Activated CD8-positive, alpha-beta memory T cell treated with anti-CD3 and anti-CD28 coated beads for 1 hour (primary cell): Measurements from ENCODE around the gene NPHP4.
"Not testable (repeated sequence)": the region's sequence is repeated elsewhere in the genome, so short reads cannot be mapped to it uniquely, and the experiment has no call there.

Experiments
- DNase-seq, 2 donors: peaks; one replicate each; pipeline ENCODE4 v3.0.0-alpha.2; 2020; ENCODE audit warnings: low read depth in 1 of 2; ENCODE audit errors: extremely low read depth in 1 of 2

The NPHP4 gene

DNA sequence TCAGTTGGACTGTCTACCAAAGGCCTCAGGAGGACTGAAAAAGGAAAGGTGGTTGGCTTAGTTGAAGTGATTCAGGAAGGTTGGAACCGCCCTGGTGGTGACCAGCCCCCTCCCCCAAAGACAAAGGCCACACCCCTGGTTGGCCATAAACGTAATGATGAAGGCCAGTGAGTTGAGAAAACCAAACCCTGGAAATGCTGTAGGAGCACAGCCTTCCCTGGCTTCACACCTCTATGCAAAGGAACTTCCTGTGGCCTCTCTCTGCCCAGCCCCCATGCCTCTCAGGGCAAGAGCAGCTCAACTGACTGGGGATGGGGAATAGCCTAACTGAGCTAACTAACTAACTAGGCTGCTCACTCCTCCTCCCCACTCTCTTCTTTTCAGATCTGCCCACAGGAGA is 90.4 kb downstream of the NPHP4 start:
- DNase-seq = no peak

DNA sequence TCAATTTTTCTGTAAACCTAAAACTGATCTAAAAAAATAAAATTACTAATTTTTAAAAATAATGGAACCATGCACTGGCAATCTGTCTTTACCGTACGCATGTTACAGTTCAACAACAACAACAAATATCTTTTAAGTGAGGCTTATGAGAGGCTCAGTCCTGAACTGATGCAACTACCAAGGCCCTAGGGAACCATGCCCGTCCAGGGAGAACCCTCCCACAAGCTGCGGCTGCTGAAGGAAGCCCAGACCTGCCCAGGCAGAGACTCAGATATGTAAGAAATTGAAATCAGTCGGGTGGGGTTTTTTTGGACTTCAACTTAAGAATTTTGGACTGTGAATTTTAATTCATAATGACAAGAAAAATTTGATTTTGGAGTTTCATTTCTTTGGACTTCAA is 91.1 kb downstream of the NPHP4 start:
- DNase-seq = no peak

DNA sequence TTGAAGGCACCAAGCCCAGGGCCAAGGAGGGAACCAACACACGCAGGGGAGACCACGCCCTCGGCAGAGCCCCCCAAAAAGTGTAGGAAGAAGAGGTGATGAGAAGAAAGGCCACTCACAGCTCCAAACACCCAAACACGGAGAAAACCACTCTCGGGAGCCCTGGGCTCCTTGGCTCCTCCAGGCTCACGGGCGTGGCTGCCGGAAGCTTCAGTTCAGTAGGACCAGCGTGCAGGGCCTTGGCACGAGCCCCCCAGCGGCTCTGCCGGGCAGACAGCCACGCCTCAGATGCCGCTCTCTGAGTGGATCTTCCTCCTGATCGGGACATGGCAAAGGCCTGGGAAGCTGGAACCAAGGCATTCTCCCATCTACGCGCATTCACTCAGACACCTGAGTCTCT is 94.0 kb downstream of the NPHP4 start:
- no peak for DNase-seq

DNA sequence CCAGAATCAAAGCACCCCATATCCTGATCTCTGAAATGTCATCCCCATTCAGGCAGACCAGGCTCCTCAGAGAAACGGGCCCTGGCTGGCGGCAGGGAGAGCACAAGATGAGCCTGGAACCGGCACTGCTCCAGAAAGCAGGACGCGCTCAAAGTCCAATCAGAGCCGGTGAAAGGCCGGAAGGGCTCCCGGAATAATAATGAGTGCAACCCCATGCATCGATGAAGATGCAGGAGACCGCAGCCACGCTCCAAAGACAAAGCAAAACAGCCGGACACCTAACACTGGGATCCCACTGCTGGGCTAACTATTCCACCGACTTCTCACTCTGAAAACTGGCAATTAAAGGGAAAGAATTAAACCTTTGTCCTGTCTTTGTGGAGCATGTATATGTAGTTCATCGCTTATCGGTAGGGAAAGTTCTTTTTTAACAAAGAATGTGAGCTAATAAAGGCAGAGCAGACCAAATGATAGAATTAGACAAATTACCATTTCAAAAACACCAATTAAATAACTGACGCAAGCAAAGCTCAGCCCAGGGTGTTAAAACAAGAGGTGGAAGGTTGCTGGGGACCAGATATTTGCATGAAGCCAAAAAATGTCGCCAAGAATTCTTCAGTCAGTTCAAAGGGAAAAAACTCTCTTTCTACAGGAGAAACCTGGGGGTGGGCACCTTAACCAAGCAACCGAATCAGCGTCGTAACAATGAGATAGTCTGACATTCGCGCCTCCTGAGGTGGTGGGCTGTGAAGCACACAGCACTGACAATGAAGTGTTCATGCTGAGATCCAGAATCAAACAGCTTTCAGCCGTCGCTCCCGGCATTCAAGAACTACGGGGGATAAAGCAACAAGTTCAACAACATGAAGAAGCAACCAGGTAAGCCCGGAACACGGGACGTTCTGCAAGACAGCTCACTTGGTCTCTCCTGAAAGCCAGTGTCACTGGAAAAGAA is 95.2 kb downstream of the NPHP4 start:
- no peak for DNase-seq

DNA sequence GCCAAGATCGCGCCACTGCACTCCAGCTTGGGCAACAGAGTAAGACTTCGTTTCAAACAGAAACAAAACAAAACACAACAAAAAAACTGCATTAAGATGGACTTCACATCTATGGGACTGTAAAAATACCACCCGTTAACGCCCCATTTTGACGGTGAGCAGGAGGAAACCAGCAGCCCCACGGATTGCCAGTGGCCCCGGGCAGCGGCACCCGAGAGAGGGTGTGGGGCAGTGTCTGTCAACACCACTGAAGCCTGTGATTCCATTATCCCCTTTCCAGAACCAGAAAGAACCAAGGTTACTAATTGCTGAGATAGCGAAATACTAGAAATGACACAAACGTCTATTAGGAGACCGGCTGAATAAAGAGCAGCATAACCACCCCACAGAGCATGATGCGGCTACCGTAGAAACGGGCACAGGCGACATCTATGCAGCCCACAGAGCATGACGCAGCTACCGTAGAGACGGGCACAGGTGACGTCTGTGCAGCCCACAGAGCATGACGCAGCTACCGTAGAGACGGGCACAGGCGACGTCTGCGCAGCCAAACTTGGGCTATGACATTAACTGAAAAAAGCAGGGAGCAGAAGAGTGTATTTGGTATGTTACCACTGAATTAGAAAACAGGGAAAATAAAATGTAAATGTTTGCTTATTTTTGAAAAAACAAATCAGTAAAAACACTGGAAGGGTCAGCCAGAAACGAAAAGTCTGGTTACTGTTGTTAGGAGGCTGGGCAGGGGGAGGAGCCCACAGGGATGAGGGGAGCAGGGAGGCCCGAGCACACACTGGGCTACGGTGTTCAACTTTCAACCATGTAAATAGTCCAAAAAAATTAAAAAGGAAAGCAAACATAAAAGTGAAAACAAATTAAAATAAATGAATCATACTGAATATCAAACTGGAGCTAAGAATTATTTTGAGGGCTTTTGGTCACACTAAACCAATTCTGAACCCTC is 96.5 kb downstream of the NPHP4 start:
- no peak for DNase-seq

DNA sequence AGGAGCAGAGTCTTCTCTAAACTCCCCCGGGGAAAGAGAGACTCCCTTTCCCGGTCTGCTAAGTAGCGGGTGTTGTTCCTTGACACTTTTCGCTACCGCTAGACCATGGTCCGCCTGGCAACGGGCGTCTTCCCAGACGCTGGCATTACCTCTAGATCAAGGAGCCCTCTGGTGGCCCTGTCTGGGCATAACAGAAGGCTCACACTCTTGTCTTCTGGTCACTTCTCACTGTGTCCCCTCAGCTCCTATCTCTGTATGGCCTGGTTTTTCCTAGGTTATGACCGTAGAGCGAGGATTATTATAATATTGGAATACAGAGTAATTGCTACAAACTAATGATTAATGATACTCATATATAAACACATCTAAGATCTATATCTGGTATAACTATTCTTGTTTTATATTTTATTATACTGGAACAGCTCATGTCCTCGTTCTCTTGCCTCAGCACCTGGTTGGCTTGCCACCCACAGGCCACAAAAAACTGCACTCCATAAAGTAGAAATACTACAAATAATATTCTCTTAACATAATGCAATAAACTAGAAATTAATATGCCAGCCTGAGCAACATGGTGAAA is 98.4 kb downstream of the NPHP4 start:
- not testable (repeated sequence) for DNase-seq

DNA sequence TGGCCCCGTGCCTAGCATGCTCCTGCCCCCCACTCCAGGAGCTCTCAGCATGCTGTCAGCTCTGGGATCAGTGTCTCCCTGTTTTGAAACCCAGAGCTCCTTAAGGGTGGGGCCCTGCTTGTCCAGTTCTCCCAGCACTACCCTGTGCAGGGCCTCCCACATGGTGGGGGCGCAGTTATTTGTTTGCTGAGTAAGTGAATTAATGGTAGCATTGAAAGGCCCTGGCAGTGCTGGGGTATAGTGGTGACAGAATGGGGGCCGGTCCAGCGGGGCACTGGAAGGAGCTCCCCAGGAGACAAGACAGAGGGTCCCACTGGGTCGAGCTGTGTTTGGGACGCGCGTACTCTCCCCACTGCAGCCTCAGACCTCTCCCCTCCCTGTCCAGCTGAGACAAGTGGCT is 99.9 kb downstream of the NPHP4 start:
- DNase-seq = no peak

DNA sequence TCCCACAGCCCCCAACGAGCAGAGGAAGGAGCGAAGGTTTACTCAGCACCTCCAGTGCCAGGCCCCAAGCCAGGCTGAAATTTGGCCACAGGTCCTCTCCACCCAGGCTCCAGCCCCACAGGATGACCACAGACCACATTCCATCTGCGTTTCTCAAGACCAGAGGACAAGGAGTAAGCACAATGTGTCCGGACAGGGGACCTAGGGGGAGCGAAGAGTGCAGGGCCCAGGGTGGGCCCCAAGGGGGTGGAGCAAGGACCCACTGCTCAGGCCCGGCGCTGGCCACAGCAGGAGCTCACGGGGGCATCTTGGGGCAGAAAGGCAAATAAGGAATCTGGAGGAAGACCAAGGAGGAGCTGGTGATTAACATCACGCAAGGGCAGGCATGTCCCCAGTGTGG is 100.5 kb downstream of the NPHP4 start:
- DNase-seq = no peak

DNA sequence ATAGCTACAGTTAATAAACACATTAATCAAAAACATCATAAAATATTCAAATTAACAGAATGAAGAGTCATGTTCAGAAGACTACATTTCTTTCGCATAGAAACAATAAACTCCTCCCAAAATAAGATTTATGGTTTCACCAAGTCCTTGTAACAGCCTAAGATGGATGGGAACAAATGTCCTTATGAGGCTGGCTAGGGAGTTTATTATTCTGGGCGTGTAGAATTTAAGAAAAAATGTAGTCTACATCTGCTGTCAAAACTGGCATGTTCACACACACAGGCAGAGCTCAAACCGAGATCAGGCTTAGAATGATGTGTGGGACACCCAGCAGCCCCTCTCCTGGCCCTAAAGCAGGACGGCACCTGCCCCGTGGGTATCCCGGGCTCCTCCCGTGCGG is 101.1 kb downstream of the NPHP4 start:
- no peak for DNase-seq

DNA sequence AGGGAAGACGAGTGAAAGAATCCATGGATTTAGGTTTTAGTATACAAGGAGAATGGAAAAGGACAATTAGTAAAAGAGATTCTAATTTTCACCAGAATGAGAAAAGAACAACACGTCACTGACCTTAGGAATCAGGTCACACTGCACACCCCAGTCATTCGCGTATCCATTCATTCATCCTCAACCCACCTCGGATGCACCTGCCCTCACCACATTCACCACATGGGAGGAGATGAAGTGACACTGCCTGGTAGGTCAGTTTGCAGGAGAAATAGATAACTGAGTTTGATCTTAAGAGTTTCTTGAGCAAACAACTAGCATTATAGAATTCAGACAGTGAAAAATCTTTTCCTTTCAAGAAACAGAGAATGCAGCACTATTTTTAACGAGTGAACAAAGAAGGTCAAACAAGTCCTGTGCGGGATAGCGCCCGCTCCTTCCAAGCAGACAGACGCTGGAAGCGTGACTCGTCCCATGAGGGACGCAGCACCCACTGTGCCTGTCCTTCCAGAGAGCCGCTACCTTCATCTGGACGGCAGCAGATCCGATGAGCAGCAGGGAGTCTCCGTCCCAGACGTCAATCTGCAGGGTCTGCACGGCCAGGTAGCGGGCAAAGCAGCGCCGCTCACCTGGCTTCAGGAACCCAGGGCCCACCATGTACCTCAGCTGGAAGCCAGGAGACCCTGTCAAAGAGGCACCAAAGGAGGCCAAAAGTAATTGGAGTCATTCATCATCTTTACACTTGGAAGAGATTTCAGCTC is 101.7 kb downstream of the NPHP4 start:
- no peak for DNase-seq

DNA sequence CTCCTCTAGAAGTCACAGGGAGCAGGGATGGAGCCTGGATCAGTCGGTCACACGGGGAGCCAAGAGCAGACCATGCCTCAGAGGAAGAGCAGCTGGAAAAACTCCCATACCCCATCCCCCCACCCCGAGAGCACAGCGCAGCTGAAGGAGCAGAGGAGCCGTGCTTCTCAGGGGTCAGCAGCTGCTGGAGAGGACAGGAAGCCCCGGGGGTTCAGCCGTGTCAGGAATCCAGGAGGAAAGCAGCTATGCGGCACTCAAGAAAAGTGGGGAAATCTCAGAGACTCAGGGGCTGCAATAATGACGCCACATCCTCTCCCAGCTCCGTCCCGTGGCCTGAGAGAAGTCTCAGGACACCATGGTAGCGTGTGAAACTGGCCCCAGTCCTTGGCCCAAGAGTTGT is 102.3 kb downstream of the NPHP4 start:
- DNase-seq = no peak

DNA sequence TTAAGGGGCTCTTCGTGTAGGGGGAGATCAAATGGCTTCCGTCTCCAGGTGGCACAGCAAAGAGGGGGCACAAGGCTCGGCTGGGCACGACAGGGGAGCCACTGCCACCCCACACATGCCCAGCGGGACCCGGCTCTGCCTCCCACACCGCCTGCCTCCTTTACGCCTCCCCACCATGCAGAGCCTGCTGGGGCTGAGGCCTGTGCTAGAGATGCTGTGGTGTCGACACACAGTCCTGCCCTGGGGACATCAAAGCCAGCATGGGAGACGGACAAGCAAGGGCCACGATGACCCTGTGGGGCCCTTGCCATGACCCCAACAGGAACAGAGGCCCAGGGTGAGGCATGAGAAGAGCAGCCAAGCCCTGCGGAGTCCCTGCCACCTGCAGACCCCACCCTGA is 102.8 kb downstream of the NPHP4 start:
- DNase-seq = no peak

DNA sequence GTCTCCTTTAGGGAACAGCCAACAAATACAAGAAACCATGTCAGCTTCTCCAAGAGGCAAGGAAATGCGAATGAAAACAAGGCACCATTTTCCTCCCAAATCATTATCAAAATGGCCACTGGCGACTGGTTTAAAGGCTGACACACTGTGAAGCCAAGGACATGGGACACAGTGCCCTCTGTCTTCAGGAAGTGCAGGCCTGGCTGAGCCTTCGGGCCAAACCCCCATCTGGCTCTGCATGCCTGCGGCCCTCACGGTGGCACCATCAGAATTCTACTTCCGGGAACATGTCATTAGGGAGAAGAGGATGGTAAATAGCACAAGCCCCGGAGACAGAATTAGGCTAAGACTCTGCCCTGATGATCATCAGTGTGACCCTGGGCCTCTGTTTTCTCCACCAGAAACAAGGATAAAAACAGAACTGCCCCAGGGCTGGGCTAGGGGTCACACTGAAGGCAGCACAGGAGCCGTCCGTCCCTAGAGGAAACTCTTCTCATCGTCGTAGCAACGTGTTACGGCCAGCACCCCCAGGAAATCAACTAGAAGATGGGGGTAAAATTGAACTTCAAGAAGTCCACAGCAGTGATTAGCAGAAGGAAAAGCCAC is 103.5 kb downstream of the NPHP4 start:
- no peak for DNase-seq

DNA sequence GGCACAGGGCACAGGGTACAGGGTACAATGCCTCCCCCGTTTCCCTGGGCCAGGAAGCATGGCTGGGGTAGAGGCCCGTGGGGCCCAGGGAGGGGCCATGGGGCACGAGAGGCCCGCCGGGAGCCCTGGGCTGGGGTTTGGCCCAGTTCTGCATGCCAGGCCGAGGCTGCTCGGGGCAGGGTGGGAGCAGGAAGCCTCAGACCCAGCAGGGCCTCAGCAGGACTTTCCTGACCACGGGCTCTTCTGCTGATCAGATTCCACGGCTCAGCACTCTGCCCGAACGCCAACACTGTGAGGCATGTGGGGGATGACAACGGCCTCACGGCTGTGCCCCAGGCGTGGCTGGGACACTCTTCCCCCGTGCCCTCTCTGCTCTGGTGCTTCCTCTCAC is 104.3 kb downstream of the NPHP4 start:
- DNase-seq = no peak

DNA sequence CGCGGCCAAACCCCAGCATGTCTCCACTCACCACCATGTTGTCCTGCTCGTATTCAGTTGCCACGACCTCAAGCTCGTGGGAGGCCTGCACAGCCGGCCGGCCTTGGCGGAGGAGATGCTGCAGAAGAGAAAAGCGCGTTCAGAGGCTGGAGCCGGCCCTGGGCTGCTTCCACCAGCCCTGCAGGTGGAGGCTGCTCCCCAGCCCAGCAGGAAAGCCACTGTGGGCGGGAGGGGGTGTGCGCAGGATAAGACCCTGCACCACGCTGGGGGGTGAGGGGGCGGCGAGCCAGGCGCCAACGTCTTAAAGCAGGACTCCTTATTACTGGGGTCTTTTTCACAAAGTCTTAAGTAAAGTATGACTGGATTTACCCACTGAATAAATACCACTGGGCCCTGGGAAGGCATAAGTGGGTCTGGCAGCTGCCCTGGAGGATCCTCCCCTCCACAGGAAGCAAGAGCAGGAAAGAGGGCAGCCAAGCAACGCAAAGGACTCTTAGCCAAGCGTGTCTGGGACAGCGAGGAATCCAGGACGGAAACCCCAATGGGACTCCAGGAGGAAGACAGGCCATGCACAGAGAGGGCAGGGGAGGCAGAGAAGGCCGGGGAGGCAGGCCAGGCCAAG is 104.8 kb downstream of the NPHP4 start:
- no peak for DNase-seq

DNA sequence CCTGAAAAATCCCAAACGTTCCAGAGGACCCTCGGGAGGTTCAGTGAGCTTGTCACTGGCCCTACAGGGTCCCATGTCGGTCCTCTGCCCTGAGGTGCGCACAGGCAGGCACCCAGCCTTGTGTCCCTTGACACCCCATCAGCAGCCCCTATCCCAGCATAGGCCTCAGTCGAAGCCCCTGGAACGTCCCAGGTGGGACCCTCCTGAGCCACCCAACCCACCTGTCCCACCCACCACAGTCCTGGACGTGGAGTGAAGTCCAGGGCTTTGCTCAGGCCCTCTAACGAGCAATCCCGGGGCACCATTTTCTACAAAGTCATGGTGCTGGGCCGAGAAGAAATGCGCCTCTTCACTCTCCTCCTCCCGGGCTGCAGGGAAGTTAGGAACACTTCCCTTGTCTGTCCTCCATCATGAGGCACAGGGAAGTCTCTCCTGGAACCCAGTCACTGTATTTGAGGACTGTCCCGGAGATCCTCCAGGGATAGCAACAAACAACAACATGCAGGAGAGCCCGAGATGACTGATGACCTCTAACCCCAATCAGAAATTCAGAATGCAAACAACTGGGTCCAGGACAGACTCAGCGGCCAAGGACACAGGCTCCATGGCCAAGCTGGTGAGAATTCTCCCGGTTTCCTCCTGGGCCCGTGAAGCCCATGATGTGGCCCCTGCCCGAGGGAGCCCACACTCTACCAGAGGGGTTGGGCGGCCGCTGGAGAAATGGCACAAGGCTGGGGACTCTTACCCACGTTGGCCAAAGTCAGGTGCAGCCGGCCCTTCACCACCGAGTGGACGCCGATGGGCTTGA is 105.5 kb downstream of the NPHP4 start:
- DNase-seq = no peak

DNA sequence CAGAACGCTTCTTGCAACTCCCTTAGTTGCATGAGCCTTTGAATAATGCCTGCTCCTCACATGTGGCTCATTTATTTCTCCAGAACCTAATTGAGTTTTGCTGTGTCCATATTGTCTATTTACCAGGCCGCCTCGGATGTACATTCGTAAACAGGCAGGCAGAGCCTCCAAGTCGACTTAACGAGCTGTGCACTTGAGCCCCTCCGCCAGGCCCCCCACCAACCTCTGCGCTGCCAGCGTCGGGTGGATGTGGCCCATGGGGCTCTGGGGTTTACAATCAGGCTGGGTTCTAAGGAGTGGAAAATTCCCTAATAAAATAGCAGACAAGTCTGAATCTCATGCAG is 106.1 kb downstream of the NPHP4 start:
- no peak for DNase-seq

DNA sequence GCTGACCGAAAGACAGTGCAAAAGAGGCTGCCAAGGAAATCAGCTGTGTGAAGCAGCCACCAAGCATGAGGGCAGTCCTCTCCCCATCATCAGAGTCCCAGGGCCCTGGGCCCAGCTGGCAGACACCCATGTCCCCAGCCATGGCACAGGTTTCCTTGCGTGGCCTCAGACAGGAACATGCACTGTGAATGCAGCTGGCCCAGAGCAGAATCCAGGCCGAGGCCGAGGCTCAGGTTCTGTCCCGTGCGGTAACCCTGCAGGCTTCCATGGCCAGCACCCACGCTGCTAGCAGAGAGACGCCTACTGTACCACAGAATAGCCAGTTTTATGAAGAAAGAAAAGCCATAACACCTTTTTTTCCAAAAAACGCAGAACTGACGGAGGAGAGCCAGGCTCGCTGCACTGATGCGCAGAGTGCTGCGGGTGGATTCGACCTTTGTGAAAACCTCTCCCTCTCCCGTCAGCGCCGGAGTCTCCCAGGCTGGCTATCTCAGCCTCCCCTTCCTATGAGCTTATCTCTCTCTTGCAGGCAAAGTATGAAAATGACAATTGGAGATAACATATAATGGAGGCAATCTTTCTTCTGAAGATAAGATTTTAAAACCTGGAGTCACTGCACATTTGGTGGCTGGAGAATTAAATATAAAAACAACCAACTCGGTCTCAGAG is 106.6 kb downstream of the NPHP4 start:
- DNase-seq = no peak

DNA sequence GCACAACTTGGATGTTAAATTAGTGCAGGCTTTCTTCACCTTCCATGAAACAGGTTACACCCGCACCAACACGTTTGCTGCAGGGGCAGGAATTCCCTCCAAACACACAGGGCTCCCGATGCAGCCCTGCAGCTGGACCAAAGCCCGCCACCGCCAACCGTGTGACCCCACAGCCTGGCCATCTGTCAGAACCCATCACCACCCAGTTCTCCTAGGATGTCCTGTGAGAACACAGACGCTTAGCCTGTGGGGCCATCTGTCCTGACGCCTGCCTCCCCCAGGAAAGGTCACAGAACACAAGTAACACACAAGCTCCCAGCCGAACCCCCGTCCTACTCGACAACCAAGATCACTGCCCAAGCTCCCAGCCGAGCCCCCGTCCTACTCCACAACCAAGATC is 108.1 kb downstream of the NPHP4 start:
- no peak for DNase-seq
